ENCODE results near the gene APOL5.

DNA sequence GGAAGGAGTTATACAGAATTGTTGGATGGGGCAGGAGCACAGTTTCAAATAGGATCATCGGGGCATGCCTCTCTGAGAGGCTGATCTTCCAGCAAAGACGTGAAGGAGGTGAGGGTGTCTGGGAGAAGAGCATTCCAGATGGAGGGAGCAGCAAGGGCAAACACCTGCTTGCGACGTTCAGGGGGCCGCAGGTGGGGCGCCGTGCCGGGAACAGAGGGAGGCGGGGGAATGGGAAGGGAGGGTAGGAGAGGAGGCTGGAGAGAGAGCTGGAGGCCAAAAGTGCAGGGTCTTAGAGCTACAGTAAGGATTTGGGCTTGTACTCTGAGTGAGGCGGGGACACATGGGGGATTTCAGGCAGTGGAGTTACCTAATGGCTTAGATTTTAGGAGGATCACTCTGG, 13.6 kb downstream of the APOL5 start:
- TF ChIP-seq, protein P1, sequence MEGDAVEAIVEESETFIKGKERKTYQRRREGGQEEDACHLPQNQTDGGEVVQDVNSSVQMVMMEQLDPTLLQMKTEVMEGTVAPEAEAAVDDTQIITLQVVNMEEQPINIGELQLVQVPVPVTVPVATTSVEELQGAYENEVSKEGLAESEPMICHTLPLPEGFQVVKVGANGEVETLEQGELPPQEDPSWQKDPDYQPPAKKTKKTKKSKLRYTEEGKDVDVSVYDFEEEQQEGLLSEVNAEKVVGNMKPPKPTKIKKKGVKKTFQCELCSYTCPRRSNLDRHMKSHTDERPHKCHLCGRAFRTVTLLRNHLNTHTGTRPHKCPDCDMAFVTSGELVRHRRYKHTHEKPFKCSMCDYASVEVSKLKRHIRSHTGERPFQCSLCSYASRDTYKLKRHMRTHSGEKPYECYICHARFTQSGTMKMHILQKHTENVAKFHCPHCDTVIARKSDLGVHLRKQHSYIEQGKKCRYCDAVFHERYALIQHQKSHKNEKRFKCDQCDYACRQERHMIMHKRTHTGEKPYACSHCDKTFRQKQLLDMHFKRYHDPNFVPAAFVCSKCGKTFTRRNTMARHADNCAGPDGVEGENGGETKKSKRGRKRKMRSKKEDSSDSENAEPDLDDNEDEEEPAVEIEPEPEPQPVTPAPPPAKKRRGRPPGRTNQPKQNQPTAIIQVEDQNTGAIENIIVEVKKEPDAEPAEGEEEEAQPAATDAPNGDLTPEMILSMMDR (IDR thresholded peaks at IDR 0.05; ENCODE audit: low read length) = no peak
- TF ChIP-seq EZH2 (IDR thresholded peaks at IDR 0.05; ENCODE audit: borderline replicate concordance, low read length) = no peak
